ENCODE measurements around the gene TEX12. TPM values are rescaled to one million over a fixed set of nuclear protein-coding genes. Genes with fewer than 3 reads are reported as not detected.

The TEX12 gene, protein sequence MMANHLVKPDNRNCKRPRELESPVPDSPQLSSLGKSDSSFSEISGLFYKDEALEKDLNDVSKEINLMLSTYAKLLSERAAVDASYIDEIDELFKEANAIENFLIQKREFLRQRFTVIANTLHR
- 0.17 TPM in 1 of 5 replicates, not detected in the others for total RNA-seq (2022; extraction: Qiagen RNA extraction; ENCODE audit: low read depth)

GRCh38 chr11:112167145-112167544 is at the start of gene TEX12:
Gene TEX12, plus strand, starts transcription at chr11:112167372. Its CDS starts 1,897 bp downstream, at chr11:112169269.

DNA sequence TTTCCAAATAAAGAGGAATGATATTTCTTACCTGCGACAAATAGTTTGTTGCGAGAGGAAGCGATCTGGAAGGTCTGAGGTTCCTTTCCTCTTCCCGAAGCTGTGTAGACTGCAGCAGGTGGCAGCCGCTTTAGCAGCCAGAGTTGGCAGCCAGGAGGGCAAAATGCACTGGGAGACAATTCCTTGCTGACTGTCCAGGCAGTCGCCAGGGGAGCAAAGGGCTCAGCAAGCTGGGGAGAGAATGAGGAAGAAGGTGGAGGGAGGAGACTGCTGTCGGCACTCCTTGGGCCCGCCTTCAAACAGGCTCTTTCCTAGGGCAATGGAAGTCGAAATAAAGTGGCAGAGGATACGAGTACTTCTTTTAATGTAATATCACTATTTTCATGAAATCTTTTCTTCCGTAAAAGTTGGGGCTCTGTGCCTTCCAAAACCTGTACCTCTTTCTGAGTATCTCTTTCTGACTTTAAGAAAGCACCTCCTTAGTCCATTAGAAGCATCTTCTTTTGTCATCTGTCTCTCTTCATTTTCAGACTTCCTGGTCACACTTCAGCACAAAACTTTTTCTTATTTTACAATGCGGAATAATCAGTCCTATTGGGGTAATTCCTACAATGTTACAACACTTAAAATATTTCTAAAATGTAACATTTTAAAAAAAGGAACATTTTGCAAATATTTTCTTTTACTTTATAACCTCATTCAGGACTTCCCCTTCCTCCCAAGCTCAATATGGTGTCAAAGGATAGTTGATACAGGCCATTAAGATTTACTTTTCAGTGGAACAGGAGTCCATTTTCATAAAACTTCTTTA is 3.1 kb upstream of the TEX12 start, which contains the start of gene IL18:
IL18 (minus strand) TSS at position 220 of the 811 bp plus-strand sequence. CDS start 9,041 bp downstream, outside the sequence.

GRCh38 chr11:112174789-112175598 is 7.8 kb downstream of the TEX12 start, which contains the start of gene BCO2:
Gene BCO2, plus strand, starts transcription at chr11:112175512. Its CDS starts 90 bp downstream, at chr11:112175602.

Other genes with a start within 250 kb of the TEX12 start
- gene C11orf52, start 248.5 kb upstream of the TEX12 start, total RNA-seq (2022; extraction: Qiagen RNA extraction; ENCODE audit: low read depth) = not detected in 5 replicates
- gene DIXDC1, start 230.0 kb upstream of the TEX12 start, total RNA-seq (2022; extraction: Qiagen RNA extraction; ENCODE audit: low read depth) = 8.1 to 10.9 TPM (median 10.0 TPM) in 5 replicates
- 23.4 to 31.5 TPM (median 29.7 TPM) in 5 replicates for gene DLAT, start 142.0 kb upstream of the TEX12 start, total RNA-seq (2022; extraction: Qiagen RNA extraction; ENCODE audit: low read depth)
- gene PIH1D2, start 93.4 kb upstream of the TEX12 start, total RNA-seq (2022; extraction: Qiagen RNA extraction; ENCODE audit: low read depth) = 0.99 to 1.5 TPM (median 1.1 TPM) in 5 replicates
- gene NKAPD1, start 93.1 kb upstream of the TEX12 start, total RNA-seq (2022; extraction: Qiagen RNA extraction; ENCODE audit: low read depth) = 13.0 to 15.5 TPM (median 13.7 TPM) in 5 replicates
- gene TIMM8B, start 80.6 kb upstream of the TEX12 start, total RNA-seq (2022; extraction: Qiagen RNA extraction; ENCODE audit: low read depth) = 69.6 to 84.5 TPM (median 70.2 TPM) in 5 replicates
- 65.9 to 85.7 TPM (median 72.4 TPM) in 5 replicates for gene SDHD, start 80.5 kb upstream of the TEX12 start, total RNA-seq (2022; extraction: Qiagen RNA extraction; ENCODE audit: low read depth)
- gene IL18, start 3.3 kb upstream of the TEX12 start, total RNA-seq (2022; extraction: Qiagen RNA extraction; ENCODE audit: low read depth) = 92.0 to 107 TPM (median 99.7 TPM) in 5 replicates
- 0.53 to 1.0 TPM (median 0.77 TPM) in 5 replicates for gene BCO2, start 8.1 kb downstream of the TEX12 start, total RNA-seq (2022; extraction: Qiagen RNA extraction; ENCODE audit: low read depth)
- gene PTS, start 59.1 kb downstream of the TEX12 start, total RNA-seq (2022; extraction: Qiagen RNA extraction; ENCODE audit: low read depth) = 30.6 to 31.9 TPM (median 30.9 TPM) in 5 replicates
- gene PLET1, start 93.5 kb downstream of the TEX12 start, total RNA-seq (2022; extraction: Qiagen RNA extraction; ENCODE audit: low read depth) = not detected in 5 replicates